Prostate gland (tissue), 2 donors: ENCODE results near the gene SNAI3.

Experiments
- CTCF ChIP-seq, 4 experiments: fragments of 200-600 bp in 2 of 4; fragments of 450-650 bp in 2 of 4; sonication (generic) in 2 of 4; IDR thresholded peaks; 1 replicate in 3 of 4; 2 replicates in 1 of 4; pipeline ENCODE4 v1.5.1; 2016 to 2019; ENCODE audit warnings: antibody characterized with exemption in 4 of 4, mild to moderate bottlenecking in 2 of 4, moderate library complexity in 2 of 4
- POLR2A ChIP-seq: fragments of 450-650 bp; IDR thresholded peaks from one replicate; pipeline ENCODE4 v1.6.1; 2016; ENCODE audit warnings: antibody characterized with exemption, mild to moderate bottlenecking
- POLR2AphosphoS5 ChIP-seq: sonication (generic); formaldehyde crosslinking; IDR thresholded peaks from one replicate; pipeline ENCODE4 v1.6.1; 2017; ENCODE audit warnings: antibody characterized with exemption

GRCh38 chr16:88698646-88699045, 12.3 kb upstream of the SNAI3 start:
- no peak for TF ChIP-seq CTCF (IDR thresholded peaks at IDR 0.05)
- TF ChIP-seq POLR2A: no peak
- TF ChIP-seq POLR2AphosphoS5: no peak
